Fibroblast of the aortic adventitia (primary cell): ENCODE measurements around the gene PLCL1. TPM values are rescaled to one million over a fixed set of nuclear protein-coding genes. Genes with fewer than 3 reads are reported as not detected.
A peak's percentile ranks its signal among the peaks of the same experiment; 100 is the strongest.

Experiments
- DNase-seq: peaks from one replicate; pipeline ENCODE4 v3.0.0-alpha.2; 2010; ENCODE audit warnings: low read depth
- H3K4me3 ChIP-seq: 2 replicates; pipeline ENCODE4 v1.5.1; 2011; ENCODE audit warnings: low read depth, mild to moderate bottlenecking, control low read depth, low read length, moderate library complexity
- total RNA-seq: library from RNA; depleted of rRNA; stranded (reverse); fragments of >200 nt; gene quantifications from 2 replicates; pipeline ENCODE4 v1.2.3, GENCODE V29; 2012; ENCODE audit warnings: low replicate concordance
- TF ChIP-seq, protein P1 (sequence below): IDR thresholded peaks from 2 replicates; pipeline ENCODE4 v1.5.1; 2011; ENCODE audit warnings: mild to moderate bottlenecking, low read length, control low read depth, inconsistent platforms; ENCODE audit not compliant: insufficient read depth

PLCL1 gene
- total RNA-seq, 1 donor, result 17.7 TPM

- H3K4me3 ChIP-seq, result no peak overlapping the region
- TF ChIP-seq, protein P1, sequence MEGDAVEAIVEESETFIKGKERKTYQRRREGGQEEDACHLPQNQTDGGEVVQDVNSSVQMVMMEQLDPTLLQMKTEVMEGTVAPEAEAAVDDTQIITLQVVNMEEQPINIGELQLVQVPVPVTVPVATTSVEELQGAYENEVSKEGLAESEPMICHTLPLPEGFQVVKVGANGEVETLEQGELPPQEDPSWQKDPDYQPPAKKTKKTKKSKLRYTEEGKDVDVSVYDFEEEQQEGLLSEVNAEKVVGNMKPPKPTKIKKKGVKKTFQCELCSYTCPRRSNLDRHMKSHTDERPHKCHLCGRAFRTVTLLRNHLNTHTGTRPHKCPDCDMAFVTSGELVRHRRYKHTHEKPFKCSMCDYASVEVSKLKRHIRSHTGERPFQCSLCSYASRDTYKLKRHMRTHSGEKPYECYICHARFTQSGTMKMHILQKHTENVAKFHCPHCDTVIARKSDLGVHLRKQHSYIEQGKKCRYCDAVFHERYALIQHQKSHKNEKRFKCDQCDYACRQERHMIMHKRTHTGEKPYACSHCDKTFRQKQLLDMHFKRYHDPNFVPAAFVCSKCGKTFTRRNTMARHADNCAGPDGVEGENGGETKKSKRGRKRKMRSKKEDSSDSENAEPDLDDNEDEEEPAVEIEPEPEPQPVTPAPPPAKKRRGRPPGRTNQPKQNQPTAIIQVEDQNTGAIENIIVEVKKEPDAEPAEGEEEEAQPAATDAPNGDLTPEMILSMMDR, result no peak
- no peak for DNase-seq
Measured at GRCh38 chr2:198040835-198041234, 236.4 kb downstream of the PLCL1 start.

GRCh38 chr2:198042189-198042588 is 237.8 kb downstream of the PLCL1 start:
- TF ChIP-seq, protein P1, result no peak
- DNase-seq, result no peak
- no peak overlapping the region for H3K4me3 ChIP-seq

- no peak overlapping the region for H3K4me3 ChIP-seq
- DNase-seq, result peak; percentile 15
- TF ChIP-seq, protein P1, result no peak
Measured at GRCh38 chr2:198044777-198045176, 240.4 kb downstream of the PLCL1 start.

GRCh38 chr2:198045227-198045626 is 240.8 kb downstream of the PLCL1 start:
- TF ChIP-seq, protein P1, result no peak
- DNase-seq, result peak; percentile 19
- no peak overlapping the region for H3K4me3 ChIP-seq

GRCh38 chr2:198052741-198053140 is 248.3 kb downstream of the PLCL1 start:
- no peak overlapping the region for H3K4me3 ChIP-seq
- DNase-seq, result no peak
- TF ChIP-seq, protein P1, result no peak

DNA sequence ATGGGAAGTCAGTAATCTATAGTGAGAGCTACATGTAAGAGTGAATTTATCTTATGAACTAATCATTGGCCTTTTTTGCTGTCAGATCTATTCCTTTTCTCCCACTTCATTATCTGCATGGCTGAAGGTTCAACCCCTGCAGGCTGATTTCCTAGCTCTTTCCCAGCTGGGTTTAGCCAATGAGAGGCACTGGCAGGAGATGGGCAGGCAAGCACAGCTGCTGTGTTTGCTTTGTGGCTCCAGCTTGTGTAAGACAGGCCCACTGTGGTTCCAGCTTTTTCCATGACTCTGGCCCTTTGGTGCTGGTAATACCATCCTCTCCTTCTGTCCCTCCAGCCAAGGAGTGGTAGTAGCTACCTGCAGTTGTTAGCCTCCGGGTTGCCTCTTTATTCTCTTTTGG is 248.8 kb downstream of the PLCL1 start:
- DNase-seq, result no peak
- TF ChIP-seq, protein P1, result no peak

DNA sequence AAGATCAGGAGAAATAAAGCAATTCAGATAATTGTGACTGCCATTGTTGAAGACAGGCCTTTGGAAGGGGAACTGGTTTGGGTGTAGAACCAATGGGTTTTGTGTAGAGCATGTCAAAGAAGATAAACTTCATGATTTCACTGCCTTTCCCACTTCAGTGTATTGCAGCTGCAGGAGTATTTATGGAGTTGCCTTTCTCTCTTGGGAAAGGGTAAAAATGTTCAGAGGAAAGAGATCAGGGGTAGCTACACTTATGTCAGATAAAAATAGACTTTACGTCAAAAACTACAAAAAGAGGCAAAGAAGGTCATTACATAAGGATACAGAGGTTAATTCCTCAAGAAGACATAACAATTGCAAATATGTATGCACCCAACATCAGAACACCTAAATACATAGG is 249.4 kb downstream of the PLCL1 start:
- no peak for DNase-seq
- TF ChIP-seq, protein P1, result no peak
- no peak overlapping the region for H3K4me3 ChIP-seq

More for the DNA sequence above, 248.8 kb downstream of the PLCL1 start:
- no peak overlapping the region for H3K4me3 ChIP-seq
